ENCODE measurements around the gene KCNQ1.

DNA sequence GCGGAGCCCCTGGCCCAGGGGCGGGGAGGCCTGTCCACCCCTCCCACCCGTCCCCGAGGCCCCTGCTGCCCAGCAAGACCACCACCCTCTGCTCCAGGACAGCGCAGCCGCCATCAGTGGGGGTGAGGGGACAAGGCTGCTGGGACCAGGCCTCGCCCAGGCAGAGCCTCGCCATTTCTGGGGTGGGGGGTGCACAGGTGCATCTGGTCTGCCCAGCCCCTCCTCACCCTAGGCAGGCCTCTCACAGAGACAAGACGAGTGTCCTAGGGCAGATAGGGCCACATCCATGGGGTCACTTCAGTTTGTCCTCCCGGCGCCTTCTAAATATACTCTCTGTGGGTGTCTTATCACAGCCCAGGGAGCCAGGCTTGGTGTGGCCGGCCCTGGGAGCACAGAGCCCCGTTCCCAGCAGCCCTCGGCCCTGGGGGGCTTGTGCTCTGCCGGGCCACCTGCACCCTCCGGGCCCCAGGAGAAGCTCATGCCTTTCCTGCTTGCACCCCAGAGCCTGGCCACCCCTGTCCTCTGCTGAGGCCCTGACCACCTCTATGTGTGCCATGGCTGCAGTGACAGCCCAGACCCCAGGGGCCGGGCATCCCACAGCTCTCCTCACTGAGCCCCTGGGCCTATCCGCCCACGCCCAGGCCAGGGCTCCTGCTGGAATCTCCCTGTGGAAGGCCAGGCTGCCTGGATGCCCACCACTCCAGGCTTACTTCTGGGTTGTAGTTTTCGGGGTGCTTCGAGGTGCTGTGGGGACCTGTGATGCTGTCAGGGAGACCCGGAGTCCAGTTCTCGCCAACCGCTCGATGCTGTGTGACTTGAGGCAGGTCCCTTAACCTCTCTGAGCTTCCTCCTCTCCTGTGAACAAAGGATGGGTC lies 70.8 kb downstream of the KCNQ1 start:
- TF ChIP-seq POLR2A (IDR thresholded peaks at IDR 0.05; ENCODE audit: low read depth, low read length) (no peak), CTCF (IDR thresholded peaks at IDR 0.05; ENCODE audit: extremely low read depth in 1 of 2, insufficient read depth in 1 of 2, low read depth in 1 of 2, low read length in 2 of 2) (no peak), MYC (IDR thresholded peaks at IDR 0.05; ENCODE audit: low read depth, low read length) (no peak), EZH2 (IDR thresholded peaks at IDR 0.05; ENCODE audit: borderline replicate concordance, low read depth, low read length, severe bottlenecking) (no peak), POLR2AphosphoS5 (IDR thresholded peaks at IDR 0.05; ENCODE audit: insufficient read depth, low read depth, low read length) (no peak), JUN (IDR thresholded peaks at IDR 0.05; ENCODE audit: borderline replicate concordance, insufficient read depth, insufficient read length, low read depth) (no peak), FOS (IDR thresholded peaks at IDR 0.05; ENCODE audit: borderline replicate concordance, insufficient read depth, low read length) (no peak)
- TF ChIP-seq, protein P1, sequence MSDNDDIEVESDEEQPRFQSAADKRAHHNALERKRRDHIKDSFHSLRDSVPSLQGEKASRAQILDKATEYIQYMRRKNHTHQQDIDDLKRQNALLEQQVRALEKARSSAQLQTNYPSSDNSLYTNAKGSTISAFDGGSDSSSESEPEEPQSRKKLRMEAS (IDR thresholded peaks at IDR 0.05; ENCODE audit: insufficient read depth, insufficient read length): no peak
